ENCODE data around the gene ING2. TPM values are rescaled to one million over a fixed set of nuclear protein-coding genes. Genes with fewer than 3 reads are reported as not detected.

The ING2 gene
- total and polyA plus RNA-seq, 10 of the 15 experiments (the other 5 are each of a cell fraction or from before 2014, with no cell fraction given) = 3.3 to 16.1 (median 10.9) TPM

GRCh38 chr4:183485411-183486160, 19.3 kb upstream of the ING2 start:
- in situ Hi-C loops (cut with MboI) = no loop called here

More at GRCh38 chr4:183485411-183486160, 19.3 kb upstream of the ING2 start:
- no peaks in the 10 kb centered on the region for H3K36me3 ChIP-seq (ENCODE audit: control insufficient read depth in 2 of 2, insufficient read depth in 2 of 2, low read length in 1 of 2)
- no peaks in the 10 kb centered on the region for H3K4me1 ChIP-seq (ENCODE audit: control insufficient read depth, insufficient read depth, low read length)
- no peak for ATAC-seq
- H3K9ac ChIP-seq (ENCODE audit: control insufficient read depth, insufficient read depth, low read length) = no peak overlapping the region
- no peak for DNase-seq (ENCODE audit: low read depth, low spot score)
- 82% methylated on average over 11 of the region's 11 CpGs for WGBS (ENCODE audit: insufficient coverage, insufficient replicate concordance, low lambda C conversion rate, missing lambda C conversion rate)
- H2AFZ ChIP-seq (ENCODE audit: control insufficient read depth, low read depth, low read length) = no peak overlapping the region
- intact Hi-C loops (cut with micrococcal nuclease; ENCODE audit: unreplicated experiment) = no loop called here
- H3K4me3 ChIP-seq = no peak overlapping the region
- ChIA-PET CTCF (no interaction called here), RAD21 (ENCODE audit: unreplicated experiment) (no interaction called here), SMC1A (ENCODE audit: uncharacterized antibody, unreplicated experiment) (no interaction called here), POLR2A (interaction anchor here (0.6 kb wide), 1 partner anchor 12 kb away, joined by 3 read pairs; no protein-coding TSS in a partner anchor)
- no peak overlapping the region for H3K27ac ChIP-seq (ENCODE audit: control insufficient read depth, insufficient read depth)
- H3K79me2 ChIP-seq (ENCODE audit: control insufficient read depth, insufficient read depth, low read length) = no peaks in the 10 kb centered on the region
- no TSS peak for BruUV-seq (replicated peaks)
- H3K4me2 ChIP-seq (ENCODE audit: control insufficient read depth, insufficient read depth) = no peak overlapping the region
- no peaks in the 10 kb centered on the region for H4K20me1 ChIP-seq (ENCODE audit: control insufficient read depth, insufficient read depth)
- no peak for TF ChIP-seq BRCA1 (IDR thresholded peaks at IDR 0.05; ENCODE audit: low read depth, low read length)
- TF ChIP-seq FOXK2 (IDR thresholded peaks at IDR 0.05) = no peak
- TF ChIP-seq ZNF622 (IDR thresholded peaks at IDR 0.05) = no peak
- no peak for TF ChIP-seq RB1 (IDR thresholded peaks at IDR 0.05; ENCODE audit: borderline replicate concordance)
- no peak for TF ChIP-seq SREBF1 (IDR thresholded peaks at IDR 0.05; ENCODE audit: low read length)
- no peak for TF ChIP-seq ELK1 (IDR thresholded peaks at IDR 0.05; ENCODE audit: low read depth, low read length)
- no peak for TF ChIP-seq IKZF2 (IDR thresholded peaks at IDR 0.05)
- TF ChIP-seq HDAC6 (IDR thresholded peaks at IDR 0.05; ENCODE audit: unreplicated experiment) = no peak
- TF ChIP-seq YY1 (IDR thresholded peaks at IDR 0.05; ENCODE audit: low read depth, low read length) = no peak
- no peak for TF ChIP-seq EGR1 (IDR thresholded peaks at IDR 0.05; ENCODE audit: borderline replicate concordance in 1 of 2, low read depth in 2 of 2, low read length in 2 of 2)
- no peak for TF ChIP-seq SPI1 (IDR thresholded peaks at IDR 0.05; ENCODE audit: borderline replicate concordance, insufficient read depth, low read depth, low read length)
- TF ChIP-seq STAT3 (IDR thresholded peaks at IDR 0.05; ENCODE audit: low read depth, low read length) = no peak
- TF ChIP-seq RFX5 (IDR thresholded peaks at IDR 0.05; ENCODE audit: low read depth, low read length) = no peak
- no peak for TF ChIP-seq MYB (IDR thresholded peaks at IDR 0.05; ENCODE audit: borderline replicate concordance, low read depth, low read length)
- no peak for TF ChIP-seq ZNF274 (IDR thresholded peaks at IDR 0.05; ENCODE audit: insufficient read depth, insufficient read length)
- no peak for TF ChIP-seq MTA2 (IDR thresholded peaks at IDR 0.05; ENCODE audit: low read depth)
- H3K9me3 ChIP-seq (replicated peaks; ENCODE audit: control insufficient read depth, insufficient read depth, low read length) = no peaks in the 10 kb centered on the region
- no peaks in the 10 kb centered on the region for H3K27me3 ChIP-seq (replicated peaks in 1 of 2; ENCODE audit: control insufficient read depth in 2 of 2, insufficient read depth in 2 of 2, low read length in 1 of 2)
- FAIRE-seq = no peak
